IPS-15b (cell line): ENCODE data around the gene M1AP.

Source experiments
- H3K27me3 ChIP-seq: one replicate; pipeline ENCODE4 v1.6.1; 2013; ENCODE audit warnings: low read length; ENCODE audit not compliant: control insufficient read depth, insufficient read depth
- H3K36me3 ChIP-seq: one replicate; pipeline ENCODE4 v1.6.1; 2013; ENCODE audit warnings: low read length; ENCODE audit not compliant: control insufficient read depth, insufficient read depth
- H3K4me1 ChIP-seq: one replicate; pipeline ENCODE4 v1.6.1; 2013; ENCODE audit warnings: mild to moderate bottlenecking, low read length; ENCODE audit not compliant: control insufficient read depth, insufficient read depth
- H3K4me3 ChIP-seq: one replicate; pipeline ENCODE4 v1.5.1; 2013; ENCODE audit warnings: low read depth, low read length
- H3K9ac ChIP-seq: one replicate; pipeline ENCODE4 v1.6.1; 2013; ENCODE audit warnings: low read depth, mild to moderate bottlenecking, low read length
- H3K9me3 ChIP-seq: one replicate; pipeline ENCODE4 v1.6.1; 2013; ENCODE audit warnings: mild to moderate bottlenecking, low read length; ENCODE audit not compliant: control insufficient read depth, insufficient read depth

M1AP gene

GRCh38 chr2:74585406-74586185 is 62.5 kb downstream of the M1AP start:
- Histone ChIP-seq H3K36me3 (no peaks in the 10 kb centered on the region), H3K4me1 (peaks cover 2% of the 10 kb centered on the region), H3K4me3 (no peak overlapping the region), H3K27me3 (peaks cover 2% of the 10 kb centered on the region), H3K9me3 (no peaks in the 10 kb centered on the region), H3K9ac (no peak overlapping the region)

GRCh38 chr2:74584088-74584645 is 64.0 kb downstream of the M1AP start:
- no peaks in the 10 kb centered on the region for H3K9me3 ChIP-seq
- H3K27me3 ChIP-seq: peaks cover 2% of the 10 kb centered on the region
- H3K4me3 ChIP-seq: no peak overlapping the region
- H3K9ac ChIP-seq: no peak overlapping the region
- H3K36me3 ChIP-seq: no peaks in the 10 kb centered on the region
- H3K4me1 ChIP-seq: peaks cover 2% of the 10 kb centered on the region

GRCh38 chr2:74583504-74583903 is 64.6 kb downstream of the M1AP start:
- no peak overlapping the region for H3K9ac ChIP-seq
- no peaks in the 10 kb centered on the region for H3K36me3 ChIP-seq

GRCh38 chr2:74582184-74582583 is 65.9 kb downstream of the M1AP start:
- no peaks in the 10 kb centered on the region for H3K9me3 ChIP-seq
- H3K27me3 ChIP-seq: peaks cover 2% of the 10 kb centered on the region
- H3K4me1 ChIP-seq: peaks cover 2% of the 10 kb centered on the region
- no peak overlapping the region for H3K4me3 ChIP-seq
- no peak overlapping the region for H3K9ac ChIP-seq
- H3K36me3 ChIP-seq: no peaks in the 10 kb centered on the region

More at GRCh38 chr2:74583504-74583903, 64.6 kb downstream of the M1AP start:
- H3K4me3 ChIP-seq: no peak overlapping the region
- no peaks in the 10 kb centered on the region for H3K9me3 ChIP-seq
- peaks cover 2% of the 10 kb centered on the region for H3K4me1 ChIP-seq
- peaks cover 2% of the 10 kb centered on the region for H3K27me3 ChIP-seq

GRCh38 chr2:74581463-74581862 is 66.7 kb downstream of the M1AP start:
- Histone ChIP-seq H3K36me3 (no peaks in the 10 kb centered on the region), H3K9ac (no peak overlapping the region), H3K9me3 (no peaks in the 10 kb centered on the region), H3K27me3 (peaks cover 2% of the 10 kb centered on the region), H3K4me1 (peaks cover 2% of the 10 kb centered on the region), H3K4me3 (no peak overlapping the region)

- Histone ChIP-seq H3K9ac (no peak overlapping the region), H3K4me1 (no peaks in the 10 kb centered on the region), H3K27me3 (peaks cover 6% of the 10 kb centered on the region), H3K4me3 (no peak overlapping the region), H3K9me3 (no peaks in the 10 kb centered on the region), H3K36me3 (no peaks in the 10 kb centered on the region)
Measured at GRCh38 chr2:74578408-74578807, 69.7 kb downstream of the M1AP start.

- no peaks in the 10 kb centered on the region for H3K36me3 ChIP-seq
- H3K9ac ChIP-seq: no peak overlapping the region
Measured at GRCh38 chr2:74577448-74577847, 70.7 kb downstream of the M1AP start.

GRCh38 chr2:74576863-74577229 is 71.3 kb downstream of the M1AP start:
- no peaks in the 10 kb centered on the region for H3K9me3 ChIP-seq
- peaks cover 6% of the 10 kb centered on the region for H3K27me3 ChIP-seq
- no peaks in the 10 kb centered on the region for H3K4me1 ChIP-seq
- H3K36me3 ChIP-seq: no peaks in the 10 kb centered on the region
- no peak overlapping the region for H3K9ac ChIP-seq
- no peak overlapping the region for H3K4me3 ChIP-seq

More at GRCh38 chr2:74577448-74577847, 70.7 kb downstream of the M1AP start:
- Histone ChIP-seq H3K4me3 (no peak overlapping the region), H3K4me1 (no peaks in the 10 kb centered on the region), H3K27me3 (peaks cover 6% of the 10 kb centered on the region), H3K9me3 (no peaks in the 10 kb centered on the region)

GRCh38 chr2:74576211-74576862 is 71.8 kb downstream of the M1AP start:
- H3K4me3 ChIP-seq: no peak overlapping the region
- peaks cover 4% of the 10 kb centered on the region for H3K27me3 ChIP-seq
- no peaks in the 10 kb centered on the region for H3K4me1 ChIP-seq
- H3K36me3 ChIP-seq: no peaks in the 10 kb centered on the region
- no peak overlapping the region for H3K9ac ChIP-seq
- H3K9me3 ChIP-seq: no peaks in the 10 kb centered on the region

- H3K4me1 ChIP-seq: no peaks in the 10 kb centered on the region
- peaks cover 4% of the 10 kb centered on the region for H3K27me3 ChIP-seq
- H3K4me3 ChIP-seq: no peak overlapping the region
- H3K9ac ChIP-seq: no peak overlapping the region
- no peaks in the 10 kb centered on the region for H3K36me3 ChIP-seq
- no peaks in the 10 kb centered on the region for H3K9me3 ChIP-seq
Measured at GRCh38 chr2:74575320-74575719, 72.8 kb downstream of the M1AP start.

GRCh38 chr2:74573747-74574562 is 74.2 kb downstream of the M1AP start:
- H3K9ac ChIP-seq: no peak overlapping the region
- no peak overlapping the region for H3K4me3 ChIP-seq
- no peaks in the 10 kb centered on the region for H3K4me1 ChIP-seq
- peaks cover 4% of the 10 kb centered on the region for H3K27me3 ChIP-seq
- H3K36me3 ChIP-seq: no peaks in the 10 kb centered on the region
- no peaks in the 10 kb centered on the region for H3K9me3 ChIP-seq
